Retina (tissue), 1 donor: ENCODE results near the gene IFNW1.
"Not testable (repeated sequence)": the region's sequence is repeated elsewhere in the genome, so short reads cannot be mapped to it uniquely, and the experiment has no call there.

ENCODE experiments used
- DNase-seq: peaks from one replicate; pipeline ENCODE4 v3.0.0-alpha.2; 2016

IFNW1 gene

DNA sequence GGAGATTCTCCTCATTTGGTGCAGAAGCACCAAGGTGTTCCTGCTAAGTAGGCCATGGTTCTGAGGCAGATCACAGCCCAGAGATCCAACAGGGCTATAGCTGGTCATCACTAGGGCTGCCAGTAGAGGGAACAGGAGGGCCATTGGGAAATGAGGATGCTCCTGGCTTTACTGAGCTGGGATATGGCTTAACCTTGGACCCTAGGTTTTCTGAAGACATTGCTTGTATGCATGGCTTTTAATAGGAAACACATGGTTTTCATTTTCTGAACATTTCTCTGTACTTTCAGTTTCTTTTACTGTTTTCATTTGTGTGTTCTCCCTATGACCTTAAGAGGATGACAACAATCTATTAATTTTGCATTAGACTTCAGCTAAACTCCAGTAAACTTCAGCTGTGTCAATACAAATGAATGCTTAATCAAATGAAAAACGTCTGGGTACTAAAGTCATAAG lies at the start of gene IFNW1:
Gene IFNW1, minus strand, starts transcription at position 406 of the 456 bp plus-strand sequence. Its CDS starts 262 bp downstream, at position 144.
- DNase-seq, result no peak

DNA sequence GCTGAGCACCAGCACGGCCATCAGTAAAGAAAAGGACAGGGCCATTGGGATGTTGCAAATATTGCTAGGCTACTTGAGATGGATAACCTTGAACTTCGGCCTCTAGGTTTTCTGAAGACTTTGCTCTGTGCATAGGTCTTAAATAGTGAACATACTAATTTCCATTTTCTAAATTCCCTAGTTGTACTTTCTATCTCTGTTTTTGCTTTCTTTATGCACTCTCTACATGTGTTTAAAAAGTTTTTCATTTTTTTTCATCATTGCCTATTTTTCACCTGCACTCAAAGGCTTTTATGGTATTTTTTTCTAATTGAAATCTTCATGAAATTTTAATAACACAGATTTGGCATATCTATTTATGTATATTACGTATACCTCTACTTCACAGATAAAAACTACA lies 45.9 kb upstream of the IFNW1 start, which contains the start of gene IFNA4:
Gene IFNA4, minus strand, starts transcription at position 101 of the 400 bp plus-strand sequence. Its CDS starts 56 bp downstream, at position 45.
- not testable (repeated sequence) for DNase-seq

DNA sequence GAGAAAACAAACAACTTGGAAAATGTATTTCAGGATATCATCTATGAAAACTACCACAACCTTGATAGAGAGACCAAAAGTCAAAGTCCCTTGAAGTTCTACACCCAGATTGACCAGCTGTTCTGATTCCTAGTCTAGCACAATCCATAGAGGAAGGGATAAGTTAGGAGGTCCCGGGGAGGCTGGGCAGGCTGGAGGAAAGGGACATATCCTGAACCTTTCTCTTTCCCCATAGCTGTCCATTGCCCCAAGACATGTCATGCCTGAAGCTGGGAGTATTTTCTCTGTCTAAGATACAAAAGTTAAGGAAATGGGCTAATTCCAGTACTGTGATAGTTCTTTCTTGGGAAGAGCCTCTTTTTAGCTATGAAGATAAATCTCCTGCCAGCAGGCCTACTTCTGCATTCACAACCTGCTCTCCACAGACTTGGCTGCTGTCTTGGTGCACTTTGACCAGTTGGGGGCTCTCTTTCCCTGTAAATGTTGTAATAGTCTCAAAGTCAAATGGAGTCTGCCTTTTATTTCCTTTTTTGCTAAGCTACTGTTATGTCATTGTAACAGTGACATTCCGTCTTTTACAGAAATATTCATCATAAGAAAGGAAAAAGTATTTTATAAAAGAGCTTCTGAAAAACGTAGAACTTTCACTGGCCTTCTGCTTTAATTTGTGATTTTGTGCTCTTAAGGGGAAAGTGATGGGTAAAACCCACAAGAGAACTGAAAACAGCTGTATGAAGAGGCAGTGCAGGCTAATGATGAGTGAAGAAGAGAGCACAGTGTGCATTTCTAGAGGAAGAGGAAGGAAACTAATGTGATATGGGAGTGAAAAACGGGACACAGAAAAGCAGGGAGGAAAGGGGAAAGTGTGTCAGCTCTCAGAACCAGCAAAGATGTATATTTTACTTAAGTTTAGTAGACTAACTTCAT lies 41.4 kb upstream of the IFNW1 start:
- not testable (repeated sequence) for DNase-seq

DNA sequence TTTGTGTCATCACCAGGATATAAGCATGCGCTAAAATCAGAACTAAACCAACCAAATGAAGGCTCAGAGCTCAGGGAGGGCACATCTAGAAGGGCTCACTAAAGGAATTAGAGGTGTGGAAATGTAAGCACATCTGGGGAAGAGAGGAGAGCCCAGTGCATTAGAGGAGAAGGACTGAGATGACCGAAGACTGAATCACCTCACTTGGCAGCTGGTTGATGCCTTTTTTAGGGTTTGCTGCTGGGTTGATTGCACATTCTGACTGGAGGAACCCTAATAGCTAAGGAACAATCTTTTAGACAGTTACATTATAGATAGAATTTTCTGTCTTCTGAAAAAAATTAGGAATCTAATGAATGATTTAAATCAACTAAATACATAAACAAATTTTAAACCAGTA lies 33.0 kb upstream of the IFNW1 start:
- DNase-seq, result no peak

DNA sequence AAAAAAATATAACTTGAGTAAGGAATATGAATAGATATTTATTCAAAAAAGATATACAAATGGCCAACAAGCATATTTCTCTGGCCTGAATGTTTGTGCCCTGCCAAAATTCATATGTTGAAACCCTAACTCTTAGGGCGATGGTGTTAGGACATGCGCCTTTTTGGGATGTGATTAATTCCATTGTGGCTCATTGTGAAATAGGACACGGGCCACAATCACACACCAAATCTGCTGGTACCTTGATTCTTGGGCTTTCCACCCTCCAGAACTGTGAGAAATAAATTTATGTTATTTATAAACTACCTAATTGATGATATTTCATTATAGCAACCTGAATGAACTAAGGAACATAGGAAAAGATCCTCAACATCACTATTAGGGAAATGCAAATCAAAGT lies 30.5 kb upstream of the IFNW1 start:
- DNase-seq, result no peak

DNA sequence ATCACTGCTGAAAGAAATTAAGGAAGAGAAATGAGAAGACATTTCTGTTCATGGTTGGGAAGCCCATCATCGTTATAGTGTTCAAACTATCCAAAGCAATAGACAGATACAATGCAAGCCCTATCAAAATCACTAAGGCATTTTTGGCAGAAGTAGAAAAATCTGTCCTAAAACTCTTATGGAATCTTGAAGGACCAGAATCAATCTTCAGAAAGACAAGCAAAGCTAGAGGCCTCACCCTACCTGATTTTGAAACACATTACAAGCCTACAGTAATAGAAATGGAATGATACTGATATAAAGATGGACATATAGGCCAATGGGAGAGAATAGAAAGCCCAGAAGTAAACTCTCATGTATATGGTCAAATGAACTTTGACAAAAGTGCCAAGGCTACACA lies 29.7 kb upstream of the IFNW1 start:
- no peak for DNase-seq

DNA sequence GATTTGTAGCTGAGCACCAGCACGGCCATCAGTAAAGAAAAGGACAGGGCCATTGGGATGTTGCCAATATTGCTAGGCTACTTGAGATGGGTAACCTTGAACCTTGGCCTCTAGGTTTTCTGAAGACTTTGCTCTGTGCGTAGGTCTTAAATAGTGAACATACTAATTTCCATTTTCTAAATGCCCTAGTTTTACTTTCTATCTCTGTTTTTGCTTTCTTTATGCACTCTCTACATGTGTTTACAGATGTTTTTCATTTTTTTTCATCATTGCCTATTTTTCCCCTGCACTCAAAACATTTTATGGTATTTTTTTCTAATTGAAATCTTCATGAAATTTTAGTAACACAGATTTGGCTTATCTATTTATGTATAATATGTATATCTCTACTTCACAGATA lies 24.9 kb upstream of the IFNW1 start, which contains the start of gene IFNA21:
Gene IFNA21, minus strand, starts transcription at position 101 of the 400 bp plus-strand sequence. Its CDS starts 48 bp downstream, at position 53.
- not testable (repeated sequence) for DNase-seq

DNA sequence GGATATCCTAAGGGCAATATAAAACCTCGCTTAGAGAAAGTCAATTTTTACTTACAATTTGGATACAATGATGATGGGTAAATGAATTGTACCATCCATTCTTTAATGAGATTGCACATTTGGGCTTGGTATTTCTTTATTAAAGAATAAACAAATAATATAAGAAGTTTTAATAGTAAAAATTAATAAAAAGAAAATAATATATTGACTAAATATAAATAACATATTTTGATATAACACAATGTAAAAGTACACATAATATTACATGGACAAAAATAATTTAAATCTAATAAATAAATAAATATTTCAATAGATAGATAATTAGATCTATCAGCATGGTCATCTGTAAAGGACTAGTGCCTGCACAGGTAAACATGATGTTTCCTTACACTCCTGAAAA lies 23.9 kb upstream of the IFNW1 start:
- no peak for DNase-seq

DNA sequence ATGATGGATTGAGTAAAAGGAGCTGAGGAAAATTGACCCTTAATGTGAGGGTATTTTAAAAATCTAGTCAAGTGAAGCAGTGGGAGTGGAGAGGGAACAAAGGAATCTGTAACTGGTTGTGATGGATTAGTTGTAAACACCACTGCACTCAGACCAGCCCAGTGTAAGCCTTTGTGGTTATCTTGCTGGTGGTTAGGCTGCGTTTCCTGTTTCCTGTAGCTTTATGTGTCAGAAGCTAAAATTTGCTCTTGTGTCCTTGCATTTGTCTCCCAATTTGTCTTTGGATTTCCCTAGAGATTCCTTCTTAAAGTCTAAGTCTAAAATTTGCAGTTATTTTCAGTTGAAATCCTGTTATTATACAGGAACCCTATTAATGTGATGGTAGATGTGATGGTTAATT lies 18.5 kb upstream of the IFNW1 start:
- DNase-seq, result no peak

DNA sequence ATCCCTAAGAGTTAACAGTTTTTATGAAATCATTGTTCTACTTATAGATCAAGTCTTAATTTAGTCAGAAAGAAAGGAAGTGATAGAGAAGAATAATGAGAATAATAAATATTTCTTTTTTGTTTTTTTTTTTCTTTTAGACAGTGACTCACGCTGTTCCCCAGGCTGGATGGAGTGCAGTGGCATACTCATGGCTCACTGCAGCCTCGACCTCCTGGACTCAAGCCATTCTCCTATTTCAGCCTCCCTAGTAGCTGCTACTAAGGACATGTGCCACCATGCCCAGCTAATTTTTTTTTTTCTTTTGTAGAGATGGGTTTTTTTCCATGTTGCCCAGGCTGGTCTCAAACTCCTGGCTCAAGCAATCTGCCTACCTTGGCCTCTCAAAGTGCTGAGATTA lies 13.9 kb upstream of the IFNW1 start:
- DNase-seq, result no peak

DNA sequence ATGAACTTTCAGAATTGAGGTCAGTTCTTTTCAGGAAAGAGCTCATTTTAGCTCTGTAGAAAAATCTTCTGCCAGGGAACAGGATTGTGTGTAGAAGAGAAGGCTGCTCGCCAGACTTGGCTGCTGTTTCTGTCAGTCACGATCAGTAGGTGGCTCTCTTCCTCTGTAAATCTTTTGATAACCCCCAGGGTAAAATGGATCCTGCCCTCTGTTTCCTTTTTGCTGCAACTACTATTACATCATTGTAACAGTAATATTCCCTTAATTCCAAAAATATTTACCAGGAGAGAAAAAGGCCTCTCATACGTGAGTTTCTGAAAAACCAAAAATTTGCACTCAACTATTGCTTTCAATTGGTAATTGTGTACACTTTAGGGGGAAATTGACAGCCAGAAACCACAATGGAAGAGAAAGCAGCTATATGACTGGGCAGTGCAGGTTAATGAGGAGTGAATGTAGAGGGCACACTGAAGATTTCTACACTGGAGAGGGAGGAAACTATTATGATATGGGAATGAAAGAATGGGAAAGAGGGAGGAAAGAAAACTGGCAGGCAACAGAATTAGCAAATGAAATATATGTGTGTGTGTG lies 12.5 kb upstream of the IFNW1 start:
- DNase-seq, result peak; percentile 23

DNA sequence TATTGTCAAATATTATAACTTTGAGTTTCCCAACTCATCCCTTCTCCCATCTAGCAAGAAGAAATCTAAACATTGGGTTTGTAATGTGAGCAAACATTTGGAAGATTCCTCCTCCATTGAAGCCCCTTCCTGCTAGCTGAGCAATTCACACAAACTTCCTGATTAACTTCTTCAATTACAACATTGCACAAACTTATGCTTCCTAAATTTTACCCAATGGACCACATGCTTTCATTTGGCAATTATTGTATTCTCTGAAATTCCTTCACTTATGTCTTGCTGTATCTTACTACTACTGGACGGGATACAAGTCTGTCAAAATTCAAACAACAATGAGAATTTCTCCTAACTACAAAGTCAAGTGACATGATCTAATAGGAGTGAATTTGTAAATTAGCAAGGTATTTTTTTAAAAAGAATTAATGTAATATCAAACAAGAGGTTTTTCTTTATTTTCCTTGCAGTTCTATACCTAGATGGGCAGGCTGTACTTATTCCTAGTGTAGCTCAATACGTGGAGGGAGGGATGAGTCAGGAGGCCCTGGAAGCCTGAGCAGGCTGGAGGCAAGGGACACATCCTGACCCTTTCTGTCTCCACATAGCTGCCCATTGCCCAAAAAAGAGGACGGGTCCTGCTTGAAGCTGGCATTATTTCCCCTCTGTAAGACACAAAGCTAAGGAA lies 11.8 kb upstream of the IFNW1 start:
- peak; percentile 23 for DNase-seq

DNA sequence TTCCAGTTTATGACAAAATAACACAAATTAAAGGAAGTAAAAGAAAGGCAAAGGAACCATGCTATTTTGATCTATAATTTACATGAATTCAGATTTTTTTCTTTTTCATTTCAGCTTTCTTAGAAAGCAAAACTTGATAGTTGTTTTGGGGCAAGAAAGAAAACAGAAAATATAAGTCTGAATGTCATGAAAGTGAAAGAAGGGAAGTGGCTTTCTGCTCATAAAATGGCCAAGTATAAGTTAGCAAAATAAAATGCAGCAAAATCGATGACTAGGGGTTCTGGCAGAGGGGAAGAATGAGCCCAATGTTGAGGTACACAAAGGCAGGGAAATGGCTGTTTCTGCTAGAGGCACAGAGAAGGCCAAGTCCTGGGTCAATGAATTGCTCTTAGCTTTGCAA lies 3.0 kb upstream of the IFNW1 start:
- DNase-seq, result no peak

DNA sequence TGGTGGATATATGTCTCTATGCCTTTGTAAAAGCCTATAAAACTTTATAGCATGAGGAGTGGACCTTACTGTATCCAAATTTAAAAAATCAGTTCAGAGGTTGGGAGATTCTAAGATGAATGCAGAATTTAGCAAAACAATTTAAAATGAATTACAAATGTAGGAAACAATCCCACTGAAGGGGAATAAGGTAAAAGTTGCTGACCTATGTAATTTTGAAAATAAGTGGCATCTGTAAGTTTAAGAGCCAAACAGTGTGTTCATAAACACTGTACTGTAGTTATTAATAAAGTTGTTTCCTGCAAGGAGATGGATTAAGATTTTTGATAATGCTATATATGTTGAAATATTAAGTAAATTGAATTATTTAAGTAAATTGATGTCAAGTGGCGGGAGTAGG lies 4.6 kb downstream of the IFNW1 start:
- no peak for DNase-seq

DNA sequence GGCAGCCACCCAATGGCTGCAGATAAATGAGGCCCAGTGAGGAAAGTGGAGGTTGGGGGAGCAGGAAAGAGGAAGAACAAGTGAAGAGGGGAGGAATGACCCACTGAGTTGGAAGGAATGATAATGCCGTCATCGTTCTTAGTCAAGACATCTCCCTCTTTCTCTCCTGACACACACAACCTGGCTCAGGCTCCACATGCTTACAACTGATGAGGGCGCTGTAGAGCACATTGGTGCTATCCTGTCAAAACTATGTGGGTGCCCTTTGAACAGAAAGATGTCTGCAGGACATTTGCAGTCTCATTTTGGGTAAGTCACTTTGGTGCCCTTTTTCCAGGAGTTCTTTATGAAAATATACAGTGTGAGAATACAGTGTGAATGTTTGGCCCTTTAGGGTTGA lies 5.9 kb downstream of the IFNW1 start:
- no peak for DNase-seq

DNA sequence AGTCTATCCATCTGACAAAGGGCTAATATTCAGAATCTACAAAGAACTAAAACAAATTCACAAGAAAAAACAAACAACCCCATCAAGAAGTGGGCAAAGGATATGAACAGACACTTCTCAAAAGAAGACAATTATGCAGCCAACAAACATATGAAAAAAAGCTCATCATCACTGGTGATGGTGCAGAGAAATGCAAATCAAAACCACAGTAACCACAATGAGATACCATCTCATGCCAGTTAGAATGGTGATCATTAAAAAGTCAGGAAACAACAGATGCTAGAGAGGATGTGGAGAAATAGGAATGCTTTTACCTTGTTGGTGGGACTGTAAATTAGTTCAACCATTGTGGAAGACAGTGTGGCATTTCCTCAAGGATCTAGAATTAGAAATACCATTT lies 13.4 kb downstream of the IFNW1 start:
- not testable (repeated sequence) for DNase-seq

DNA sequence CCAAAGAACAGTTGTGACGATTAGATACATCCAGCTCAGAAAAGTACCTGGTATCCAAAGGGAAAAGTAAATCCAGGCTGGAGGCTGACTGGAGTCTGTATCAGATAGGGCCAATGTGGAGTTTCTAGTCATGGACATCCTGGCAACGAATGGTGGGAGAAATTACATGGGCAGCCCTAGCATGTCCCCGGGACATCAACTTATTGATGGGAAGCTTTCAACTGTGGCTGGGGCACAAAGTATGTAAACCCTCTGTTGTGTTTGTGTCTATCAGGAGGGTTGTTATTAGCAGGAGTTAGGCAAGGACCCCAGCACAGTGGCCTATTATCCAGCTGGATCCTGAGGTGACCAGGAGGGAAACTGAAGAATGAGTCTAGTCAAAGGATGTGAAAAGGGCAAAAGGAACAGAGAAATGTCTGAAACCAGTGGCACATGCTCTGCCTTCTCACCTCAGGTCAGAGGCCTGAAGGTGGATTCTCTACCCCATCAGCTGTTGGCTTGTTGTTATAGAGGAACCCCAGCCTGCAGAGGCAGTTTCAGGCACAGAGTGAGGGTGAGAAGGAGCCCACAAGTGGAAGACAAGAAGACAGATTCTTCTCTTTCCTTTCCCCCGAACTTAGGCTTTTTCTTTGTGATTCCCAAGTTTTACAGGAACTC lies 19.9 kb downstream of the IFNW1 start:
- DNase-seq, result no peak

DNA sequence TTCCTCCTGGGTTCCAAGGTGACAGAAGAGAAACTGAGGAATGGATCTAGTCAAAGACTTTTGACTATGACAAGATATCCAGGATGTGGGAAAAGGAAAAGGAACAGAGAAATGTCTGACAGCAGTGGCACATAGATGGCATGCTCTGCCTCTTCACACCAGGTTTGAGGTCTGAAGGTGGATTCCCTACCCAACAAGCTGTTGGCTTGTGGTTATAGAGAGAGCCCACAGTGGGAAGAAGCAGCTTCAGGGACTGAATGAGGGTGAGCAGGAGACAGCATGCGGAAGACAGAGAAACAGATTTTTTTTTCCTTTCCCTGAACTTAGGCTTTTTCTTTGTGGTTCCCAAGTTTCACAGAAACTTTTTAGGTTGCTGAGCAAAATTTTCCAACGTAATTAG lies 20.6 kb downstream of the IFNW1 start:
- no peak for DNase-seq

DNA sequence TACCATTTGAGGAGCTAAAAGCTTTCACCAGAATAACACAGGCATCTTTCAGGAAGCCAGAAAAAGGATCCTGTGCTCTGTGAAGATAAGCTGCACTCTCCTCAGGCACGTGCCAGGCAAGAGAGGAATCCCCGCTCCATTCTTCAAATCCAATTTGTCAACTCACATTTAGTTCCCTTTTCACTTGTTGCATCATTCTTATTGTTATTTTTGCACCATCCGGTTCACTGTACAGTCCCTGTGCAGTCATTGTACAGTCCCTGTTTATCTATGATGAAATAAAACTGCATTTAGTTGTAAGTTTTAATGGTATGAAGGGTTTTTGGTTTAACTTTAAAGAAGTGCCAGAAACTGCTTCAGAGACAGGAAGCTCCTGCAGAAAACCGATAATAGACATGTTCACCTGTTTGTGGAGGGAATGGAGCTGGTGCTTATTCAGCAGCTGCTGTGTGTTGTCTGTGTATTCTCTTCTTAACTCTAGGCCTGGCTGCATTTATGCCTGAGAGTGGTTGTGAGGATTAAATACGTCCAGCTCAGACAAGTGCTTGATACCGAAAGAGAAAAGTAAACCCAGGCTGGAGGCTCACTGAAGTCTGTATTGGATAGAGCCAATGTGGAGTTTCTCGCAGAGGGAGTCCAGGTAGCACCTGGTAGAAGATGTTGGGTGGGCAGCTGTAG lies 22.4 kb downstream of the IFNW1 start:
- no peak for DNase-seq

DNA sequence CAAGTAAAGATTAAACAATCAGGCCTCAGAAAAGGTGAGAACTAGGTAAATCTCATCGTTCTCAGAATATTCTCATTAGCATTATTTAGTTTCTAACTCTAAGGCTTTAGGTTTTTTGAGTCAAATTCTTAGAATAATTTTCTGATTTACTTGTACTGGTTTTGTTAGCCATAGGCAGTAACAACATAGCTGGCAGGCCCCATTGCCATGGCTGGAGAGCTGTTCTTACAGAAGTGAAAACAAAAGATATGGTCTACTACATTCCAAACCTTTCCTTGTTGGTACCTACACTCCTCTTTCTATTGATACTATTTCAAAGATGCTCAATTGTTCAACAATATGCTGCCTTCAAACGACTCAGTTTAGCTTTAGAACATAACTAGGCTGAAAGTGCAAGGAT lies 27.3 kb downstream of the IFNW1 start:
- DNase-seq, result no peak

DNA sequence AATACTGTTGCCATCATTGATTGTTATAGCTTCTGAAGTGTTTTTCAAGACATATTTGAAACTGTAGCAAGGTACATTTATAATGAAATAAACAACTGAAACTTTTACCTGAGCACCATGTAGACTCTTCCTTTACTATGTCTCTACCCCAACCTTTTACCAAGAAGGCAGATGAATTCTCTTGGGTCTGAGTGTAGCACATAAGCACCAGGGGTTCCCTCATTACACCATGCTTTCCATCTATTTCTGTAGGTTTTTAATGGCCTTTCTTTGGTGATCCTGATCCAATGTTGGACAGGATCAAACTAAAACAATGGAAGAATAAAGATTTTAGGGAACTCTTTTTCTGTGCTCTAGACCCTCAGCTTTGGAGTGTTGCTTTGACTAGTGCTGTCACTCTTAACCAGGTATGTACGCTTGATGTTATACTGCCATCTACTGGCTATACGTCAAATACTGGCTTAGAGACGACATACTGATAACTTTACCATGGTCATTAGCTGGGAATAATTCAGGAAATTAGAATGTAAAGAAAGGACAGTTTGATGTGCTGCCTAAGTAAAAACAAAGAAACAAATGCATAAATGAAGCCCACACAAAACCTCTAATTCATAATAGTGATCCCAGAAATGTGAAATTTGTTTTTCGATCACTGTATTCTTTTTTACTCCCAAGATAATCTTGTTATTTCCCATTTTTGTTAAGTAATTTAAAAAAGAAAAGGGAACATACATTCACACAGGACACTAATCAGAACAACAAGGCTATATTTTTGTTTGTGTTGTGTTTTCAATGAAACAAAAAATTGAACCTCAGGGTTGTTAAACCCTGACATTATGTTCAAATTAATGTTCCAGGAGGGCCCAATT lies 30.7 kb downstream of the IFNW1 start:
- DNase-seq, result peak; percentile 50
